ENCODE data around the gene LMBR1L.
"Not testable (repeated sequence)": the region's sequence is repeated elsewhere in the genome, so short reads cannot be mapped to it uniquely, and the experiment has no call there.

Gene LMBR1L

DNA sequence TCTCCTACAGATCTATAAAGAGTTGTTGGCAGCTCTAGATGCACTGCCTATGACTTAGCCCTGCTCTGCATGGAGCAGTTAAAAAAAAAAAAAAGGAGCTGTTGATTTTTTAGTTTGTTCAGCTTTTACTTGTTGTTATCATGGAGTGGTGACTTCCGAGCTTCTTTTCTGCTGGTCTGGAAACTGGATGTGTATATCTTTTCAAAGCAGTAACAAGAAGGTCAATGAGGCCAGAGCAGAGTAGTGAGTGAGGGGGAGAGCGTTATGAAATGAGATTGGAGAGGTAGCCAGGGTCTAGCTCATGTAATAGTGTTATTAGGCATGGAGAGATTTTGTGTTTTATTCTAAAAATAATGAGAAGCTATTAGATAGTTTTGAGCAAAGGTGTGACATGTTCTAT lies 33.7 kb upstream of the LMBR1L start:
- H3K4me1 ChIP-seq (ENCODE audit: control insufficient read depth in 1 of 2, insufficient read depth in 1 of 2, low read depth in 1 of 2, low read length in 1 of 2): no peaks in the 10 kb centered on the region
- TF ChIP-seq, protein P1, sequence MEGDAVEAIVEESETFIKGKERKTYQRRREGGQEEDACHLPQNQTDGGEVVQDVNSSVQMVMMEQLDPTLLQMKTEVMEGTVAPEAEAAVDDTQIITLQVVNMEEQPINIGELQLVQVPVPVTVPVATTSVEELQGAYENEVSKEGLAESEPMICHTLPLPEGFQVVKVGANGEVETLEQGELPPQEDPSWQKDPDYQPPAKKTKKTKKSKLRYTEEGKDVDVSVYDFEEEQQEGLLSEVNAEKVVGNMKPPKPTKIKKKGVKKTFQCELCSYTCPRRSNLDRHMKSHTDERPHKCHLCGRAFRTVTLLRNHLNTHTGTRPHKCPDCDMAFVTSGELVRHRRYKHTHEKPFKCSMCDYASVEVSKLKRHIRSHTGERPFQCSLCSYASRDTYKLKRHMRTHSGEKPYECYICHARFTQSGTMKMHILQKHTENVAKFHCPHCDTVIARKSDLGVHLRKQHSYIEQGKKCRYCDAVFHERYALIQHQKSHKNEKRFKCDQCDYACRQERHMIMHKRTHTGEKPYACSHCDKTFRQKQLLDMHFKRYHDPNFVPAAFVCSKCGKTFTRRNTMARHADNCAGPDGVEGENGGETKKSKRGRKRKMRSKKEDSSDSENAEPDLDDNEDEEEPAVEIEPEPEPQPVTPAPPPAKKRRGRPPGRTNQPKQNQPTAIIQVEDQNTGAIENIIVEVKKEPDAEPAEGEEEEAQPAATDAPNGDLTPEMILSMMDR (IDR thresholded peaks at IDR 0.05): no peak
- H3K27me3 ChIP-seq: no peaks in the 10 kb centered on the region
- no peak overlapping the region for H3K4me3 ChIP-seq (ENCODE audit: low read depth in 1 of 2, low read length in 1 of 2)
- H3K36me3 ChIP-seq: no peaks in the 10 kb centered on the region
- no peaks in the 10 kb centered on the region for H3K9me3 ChIP-seq
- H3K27ac ChIP-seq: no peak overlapping the region

DNA sequence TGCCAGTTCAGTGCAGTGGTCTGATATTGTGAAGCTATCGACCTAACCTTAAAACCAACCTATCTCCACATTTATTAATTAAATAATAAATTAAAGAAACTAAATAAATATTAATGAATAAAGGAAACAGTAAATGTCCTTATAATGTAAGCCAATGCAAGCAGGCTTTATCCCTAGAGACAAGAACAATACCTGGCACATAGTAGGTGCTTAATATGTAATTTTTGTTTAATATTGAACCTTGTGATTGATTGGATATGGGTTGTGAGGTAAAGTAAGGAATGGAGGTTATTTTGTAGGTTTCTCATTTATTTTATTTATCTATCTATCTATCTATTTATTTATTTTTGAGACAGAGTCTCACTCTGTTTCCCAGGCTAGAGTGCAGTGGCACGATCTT lies 28.4 kb upstream of the LMBR1L start:
- Histone ChIP-seq H3K9me3 (no peaks in the 10 kb centered on the region), H3K4me3 (ENCODE audit: low read depth in 1 of 2, low read length in 1 of 2) (no peak overlapping the region), H3K4me1 (ENCODE audit: control insufficient read depth in 1 of 2, insufficient read depth in 1 of 2, low read depth in 1 of 2, low read length in 1 of 2) (no peaks in the 10 kb centered on the region), H3K27ac (no peak overlapping the region), H3K36me3 (no peaks in the 10 kb centered on the region), H3K27me3 (no peaks in the 10 kb centered on the region)
- TF ChIP-seq, protein P1 (IDR thresholded peaks at IDR 0.05): no peak

DNA sequence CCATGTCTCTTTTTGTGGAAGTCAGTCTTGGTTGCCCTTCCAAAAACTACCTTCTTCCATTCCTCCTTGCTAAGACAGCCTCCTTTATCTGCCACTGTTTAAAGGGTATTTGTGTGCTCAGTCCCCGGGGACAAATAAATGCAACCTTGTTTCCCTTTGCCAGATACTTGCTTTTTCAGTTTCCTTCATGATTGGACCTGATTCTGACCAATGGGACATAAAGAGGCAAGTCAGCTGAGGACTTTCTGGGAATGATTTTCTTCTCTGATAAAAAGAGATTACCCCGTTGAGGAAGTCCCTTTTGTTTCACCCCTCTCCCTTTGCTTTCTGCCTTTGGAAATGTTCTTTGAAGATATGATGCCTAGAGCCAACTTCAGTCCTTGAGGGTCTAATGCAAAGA lies 27.9 kb upstream of the LMBR1L start:
- Histone ChIP-seq H3K4me1 (ENCODE audit: control insufficient read depth in 1 of 2, insufficient read depth in 1 of 2, low read depth in 1 of 2, low read length in 1 of 2) (no peaks in the 10 kb centered on the region), H3K9me3 (no peaks in the 10 kb centered on the region), H3K36me3 (no peaks in the 10 kb centered on the region), H3K4me3 (ENCODE audit: low read depth in 1 of 2, low read length in 1 of 2) (no peak overlapping the region), H3K27me3 (no peaks in the 10 kb centered on the region), H3K27ac (no peak overlapping the region)
- TF ChIP-seq, protein P1 (IDR thresholded peaks at IDR 0.05): no peak

DNA sequence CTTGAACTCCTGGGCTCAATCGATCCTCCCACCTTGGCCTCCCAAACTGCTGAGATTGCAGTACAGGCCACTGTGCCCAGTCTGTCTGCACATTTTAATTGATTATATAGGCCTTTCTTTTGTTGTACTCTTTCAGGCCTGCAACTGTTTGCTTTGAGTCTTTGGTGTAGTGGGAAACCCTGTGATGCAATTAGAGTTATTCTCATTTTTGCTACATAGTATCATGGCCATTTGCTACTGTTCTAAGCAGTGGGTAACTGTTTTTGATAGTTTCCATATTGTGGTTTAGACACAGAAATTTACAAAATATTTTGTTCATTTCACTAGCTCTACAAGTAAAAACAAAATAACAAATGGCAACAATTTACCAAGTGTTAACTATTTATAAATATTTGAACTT lies 26.8 kb upstream of the LMBR1L start:
- Histone ChIP-seq H3K4me3 (ENCODE audit: low read depth in 1 of 2, low read length in 1 of 2) (no peak overlapping the region), H3K27me3 (no peaks in the 10 kb centered on the region), H3K36me3 (no peaks in the 10 kb centered on the region), H3K27ac (no peak overlapping the region), H3K9me3 (no peaks in the 10 kb centered on the region), H3K4me1 (ENCODE audit: control insufficient read depth in 1 of 2, insufficient read depth in 1 of 2, low read depth in 1 of 2, low read length in 1 of 2) (peaks cover 3 to 6% of the 10 kb centered on the region in 2 experiments)
- TF ChIP-seq, protein P1 (IDR thresholded peaks at IDR 0.05): no peak

DNA sequence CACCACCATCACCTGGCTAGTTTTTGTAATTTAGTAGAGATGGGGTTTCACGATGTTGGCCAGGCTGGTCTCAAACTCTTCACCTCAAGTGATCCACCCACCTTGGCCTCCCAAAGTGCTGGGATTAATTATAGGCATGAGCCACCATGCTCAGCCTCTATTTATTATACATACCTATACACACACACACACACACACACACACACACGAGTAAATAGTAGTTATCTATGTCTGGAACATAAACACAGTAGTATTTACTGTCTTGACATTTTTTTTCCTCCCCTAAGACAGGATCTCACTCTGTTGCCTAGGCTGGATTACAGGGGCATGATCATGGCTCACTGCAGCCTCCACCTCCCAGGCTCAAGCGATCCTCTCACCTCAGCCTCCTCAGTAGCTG lies 26.4 kb upstream of the LMBR1L start:
- H3K27ac ChIP-seq; H3K4me3 ChIP-seq (ENCODE audit: low read depth in 1 of 2, low read length in 1 of 2); H3K9me3 ChIP-seq; H3K27me3 ChIP-seq; H3K36me3 ChIP-seq: not testable (repeated sequence)
- peaks cover 8 to 11% of the 10 kb centered on the region in 2 experiments for H3K4me1 ChIP-seq (ENCODE audit: control insufficient read depth in 1 of 2, insufficient read depth in 1 of 2, low read depth in 1 of 2, low read length in 1 of 2)

DNA sequence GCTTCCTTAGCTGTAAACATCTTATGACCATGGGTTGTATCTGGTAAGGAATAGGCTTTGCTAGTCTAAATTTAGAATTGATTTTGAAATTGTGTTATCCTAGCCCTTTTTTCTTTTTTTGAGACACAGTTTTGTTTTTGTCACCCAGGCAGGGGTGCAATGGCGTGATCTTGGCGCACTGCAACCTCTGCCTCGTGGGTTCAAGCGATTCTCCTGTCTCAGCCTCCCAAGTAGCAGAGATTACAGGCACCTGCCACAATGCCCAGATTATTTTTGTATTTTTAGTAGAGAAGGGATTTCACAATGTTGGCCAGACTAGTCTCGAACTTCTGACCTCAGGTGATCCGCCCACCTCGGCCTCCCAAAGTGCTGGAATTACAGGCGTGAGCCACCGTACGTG lies 22.9 kb upstream of the LMBR1L start:
- TF ChIP-seq, protein P1 (IDR thresholded peaks at IDR 0.05): no peak
- H3K36me3 ChIP-seq: peaks cover 15% of the 10 kb centered on the region

More for the DNA sequence above, 22.9 kb upstream of the LMBR1L start:
- no peaks in the 10 kb centered on the region for H3K9me3 ChIP-seq
- H3K27me3 ChIP-seq: no peaks in the 10 kb centered on the region
- no peak overlapping the region for H3K4me3 ChIP-seq (ENCODE audit: low read depth in 1 of 2, low read length in 1 of 2)
- peaks cover 29 to 31% of the 10 kb centered on the region in 2 experiments for H3K4me1 ChIP-seq (ENCODE audit: control insufficient read depth in 1 of 2, insufficient read depth in 1 of 2, low read depth in 1 of 2, low read length in 1 of 2)
- H3K27ac ChIP-seq: no peak overlapping the region

Data from neutrophil (primary cell).